ENCODE results near the gene TNRC6C.

GRCh38 chr17:78140169-78141051 lies 181.9 kb downstream of the TNRC6C start:
- TF ChIP-seq CTCF (conservative IDR thresholded peaks at IDR 0.05) (no peak), ZFX (IDR thresholded peaks at IDR 0.05) (no peak)
